NCI-H748 (cell line): ENCODE data around the gene PRTFDC1.
"Not testable (repeated sequence)": the region's sequence is repeated elsewhere in the genome, so short reads cannot be mapped to it uniquely, and the experiment has no call there.

Experiments
- DNase-seq: peaks from one replicate; lab custom pipeline; 2025; ENCODE audit not compliant: unreplicated experiment; lab: John Stamatoyannopoulos, UW

PRTFDC1 gene

DNA sequence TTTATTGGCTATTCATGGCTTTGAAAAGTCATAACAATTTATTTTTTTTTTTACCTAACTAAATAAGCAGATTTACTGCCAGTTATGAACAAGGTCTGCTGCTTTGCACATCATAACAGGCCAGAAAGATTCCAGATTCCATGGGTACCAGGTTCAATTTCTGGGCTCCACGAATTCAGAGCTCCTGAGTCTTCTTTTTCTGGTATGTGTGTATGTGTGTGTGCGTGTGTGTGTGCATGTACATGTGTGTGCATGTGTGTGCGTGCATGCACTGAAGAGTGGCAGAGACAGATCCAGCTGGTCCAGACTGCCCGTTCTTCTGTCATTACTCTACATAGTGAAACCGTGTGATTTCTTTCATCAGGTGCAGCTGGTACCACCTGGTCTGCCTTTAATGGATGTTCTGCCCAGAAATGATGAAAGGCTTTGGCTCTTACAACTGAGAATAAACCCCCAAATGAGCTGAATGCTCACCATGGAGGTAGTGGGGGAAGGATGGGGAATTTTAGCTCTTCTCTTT is 14.6 kb upstream of the PRTFDC1 start:
- no peak for DNase-seq

- no peak for DNase-seq
Measured at GRCh38 chr10:24965051-24965450, 12.6 kb upstream of the PRTFDC1 start.

DNA sequence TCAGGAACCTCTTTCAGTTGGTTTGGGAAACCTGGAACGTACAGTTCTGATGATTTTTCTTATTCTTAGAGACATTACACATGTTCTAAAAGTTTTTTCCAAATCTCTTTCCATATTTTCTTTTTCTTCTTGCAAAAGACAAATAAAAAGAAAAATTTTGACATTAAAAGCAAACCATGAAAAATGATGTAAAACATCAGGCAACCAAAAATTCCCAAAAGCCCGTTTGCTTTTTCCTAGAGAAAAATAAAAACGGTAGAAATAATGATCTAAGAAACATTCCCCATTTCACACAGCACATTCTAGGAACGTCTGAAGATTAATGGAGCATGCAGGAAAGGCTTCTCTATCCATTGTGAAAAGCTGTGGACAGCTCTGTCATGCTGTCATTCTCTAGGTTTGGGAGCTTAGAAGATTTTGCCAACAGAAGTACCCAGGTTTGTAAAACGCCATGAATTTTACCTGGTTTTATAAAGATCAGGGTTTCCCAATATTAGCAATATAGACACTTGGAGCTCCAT is 11.2 kb upstream of the PRTFDC1 start:
- DNase-seq: no peak

DNA sequence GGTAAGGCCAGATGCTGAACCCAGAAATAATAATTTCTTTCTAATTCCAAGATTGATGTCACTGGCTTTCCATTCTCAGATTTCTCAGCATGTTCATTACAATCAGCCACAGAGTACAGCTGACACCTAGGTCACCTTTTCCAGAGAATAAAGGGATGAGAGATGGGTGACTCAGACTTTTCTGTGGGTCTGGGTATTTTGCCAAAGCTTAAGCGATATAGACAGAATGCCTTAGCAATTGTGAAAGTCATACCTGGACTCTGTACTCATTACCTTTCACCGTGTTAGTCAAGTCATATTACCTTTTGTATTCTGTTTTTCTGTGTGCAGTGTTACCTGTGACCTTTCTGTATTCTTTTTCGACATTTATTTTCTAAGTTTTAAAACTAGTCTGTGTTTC is 10.6 kb upstream of the PRTFDC1 start:
- DNase-seq: no peak

GRCh38 chr10:24961582-24961981 is 9.2 kb upstream of the PRTFDC1 start:
- no peak for DNase-seq

GRCh38 chr10:24959382-24959730 is 7.0 kb upstream of the PRTFDC1 start:
- no peak for DNase-seq

DNA sequence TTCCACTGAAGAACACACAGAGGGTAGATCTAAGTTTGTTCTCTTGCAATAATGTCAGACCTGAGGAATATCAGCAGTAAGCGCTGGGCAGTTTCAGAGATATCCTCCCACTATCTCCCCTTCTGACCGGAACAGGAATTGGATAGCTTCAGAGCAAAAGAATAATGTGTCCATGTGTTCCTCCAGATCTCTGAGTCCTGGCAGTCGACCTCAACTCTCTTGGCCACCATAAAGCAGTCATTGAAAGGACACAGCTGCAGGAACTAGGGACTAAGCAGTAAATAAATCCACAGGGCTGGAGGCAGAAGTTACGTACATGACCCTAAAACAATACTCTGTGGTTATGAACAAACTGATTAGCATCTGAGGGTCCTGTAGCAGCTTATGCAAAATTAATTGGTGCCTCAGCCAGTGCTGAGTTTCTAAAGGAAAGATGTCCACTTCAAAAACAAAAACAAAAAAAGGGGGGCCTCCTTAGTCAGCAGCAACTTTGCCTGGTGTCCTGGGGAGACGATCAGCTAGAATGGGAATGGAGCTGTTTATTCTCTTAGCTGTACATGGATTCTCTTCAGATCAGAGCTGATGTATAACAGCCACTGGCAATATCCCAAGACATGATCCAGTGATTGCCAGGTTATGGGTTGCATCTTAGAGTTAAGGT is 6.4 kb upstream of the PRTFDC1 start:
- no peak for DNase-seq

DNA sequence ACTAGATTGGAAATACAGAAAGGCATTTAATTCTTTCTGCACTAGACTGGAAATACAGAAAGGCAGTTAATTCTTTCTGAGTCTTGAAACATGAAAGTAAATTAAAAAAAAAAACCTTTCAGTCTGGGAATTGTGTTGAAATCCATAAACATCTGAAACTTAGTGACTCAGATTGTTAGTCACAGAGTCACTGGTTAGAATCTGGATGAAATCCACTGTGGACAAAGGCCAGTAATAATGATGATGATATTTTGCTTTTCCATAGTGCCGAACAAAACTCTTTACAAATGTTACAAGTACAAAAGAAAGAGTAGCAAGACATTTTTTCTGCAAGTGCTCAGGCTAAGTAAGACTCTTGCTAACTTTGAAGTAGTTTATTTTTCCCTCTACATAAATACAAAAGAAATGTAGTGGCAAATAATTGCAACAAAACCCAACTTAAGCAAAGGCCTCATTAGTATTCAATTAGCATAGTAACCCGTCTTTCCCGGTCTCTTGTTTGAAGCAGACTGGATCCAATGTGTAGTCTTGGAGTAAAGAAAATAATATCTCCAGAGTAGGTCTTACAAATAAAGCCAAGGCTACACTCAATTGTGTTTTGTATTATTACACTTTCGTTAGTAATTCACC is 5.8 kb upstream of the PRTFDC1 start:
- DNase-seq: no peak

GRCh38 chr10:24957624-24958051 is 5.2 kb upstream of the PRTFDC1 start:
- not testable (repeated sequence) for DNase-seq

DNA sequence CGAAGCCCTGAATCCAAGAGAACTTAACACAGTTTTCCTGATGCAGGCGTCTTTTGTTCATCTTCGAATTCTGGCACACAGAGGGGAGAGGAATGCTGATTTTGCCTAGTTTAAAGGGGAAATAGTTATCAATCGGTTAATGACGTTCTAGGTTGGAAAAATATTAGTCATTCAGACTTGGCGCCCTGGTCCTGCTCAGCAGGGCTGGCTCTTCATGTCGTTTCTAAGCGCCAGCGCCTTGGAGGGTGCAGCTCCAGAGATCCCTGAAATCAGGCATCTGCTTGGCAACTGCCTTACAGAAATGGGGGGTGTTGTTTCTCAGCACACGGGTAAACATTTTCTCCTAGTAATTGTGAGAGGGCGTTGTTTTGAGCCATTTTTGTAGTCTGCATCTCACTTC is 1.3 kb upstream of the PRTFDC1 start:
- DNase-seq: no peak

DNA sequence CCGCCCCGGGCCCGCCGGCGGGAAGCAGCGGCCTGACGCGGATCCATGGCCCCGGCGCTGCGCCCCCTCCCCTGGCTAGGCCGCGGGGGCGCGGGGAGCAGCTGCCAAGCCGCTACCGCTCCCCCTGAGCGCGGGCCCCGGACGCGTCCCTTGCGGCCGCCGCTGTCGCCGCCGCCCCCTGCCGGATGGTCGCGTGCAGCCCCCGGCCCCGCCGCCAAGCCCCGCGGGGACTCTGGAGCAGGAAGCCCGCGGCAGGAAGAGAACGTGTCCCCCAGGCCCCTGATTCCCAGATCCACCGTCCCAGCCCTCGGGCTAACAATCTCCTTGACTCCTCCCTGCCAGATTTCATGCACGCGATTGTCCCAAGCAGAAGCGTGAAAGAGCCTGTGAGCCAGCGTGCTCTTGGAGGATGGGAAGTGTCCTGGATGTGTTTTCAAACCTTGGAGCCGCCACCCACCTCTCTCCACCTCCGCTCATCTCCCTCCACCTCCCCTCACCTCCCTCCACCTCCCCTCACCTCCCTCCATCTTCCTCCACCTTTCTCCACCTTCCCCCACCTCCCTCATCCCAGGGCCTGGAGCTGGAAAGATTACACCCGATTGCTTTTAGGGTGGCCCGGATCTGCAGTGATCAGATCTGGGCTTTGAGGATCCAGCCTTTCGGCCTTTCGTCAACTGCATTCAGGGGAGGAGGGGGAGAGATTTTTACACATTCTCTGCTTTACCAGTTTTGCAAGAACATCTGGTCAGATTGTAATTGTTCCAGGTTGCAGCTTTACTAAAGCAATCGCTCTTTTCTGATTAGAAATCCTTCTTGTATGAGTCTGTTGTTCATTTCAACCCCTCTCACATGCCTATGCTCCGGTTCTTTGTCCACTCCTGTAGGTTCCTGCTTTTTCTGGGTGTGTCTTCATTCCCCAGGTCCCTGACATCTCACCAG is 570 bp upstream of the PRTFDC1 start:
- DNase-seq: peak; percentile 72

GRCh38 chr10:24951201-24952142 is 934 bp downstream of the PRTFDC1 start:
- peak; percentile 72 for DNase-seq

GRCh38 chr10:24950439-24950838 is 2.0 kb downstream of the PRTFDC1 start:
- no peak for DNase-seq

DNA sequence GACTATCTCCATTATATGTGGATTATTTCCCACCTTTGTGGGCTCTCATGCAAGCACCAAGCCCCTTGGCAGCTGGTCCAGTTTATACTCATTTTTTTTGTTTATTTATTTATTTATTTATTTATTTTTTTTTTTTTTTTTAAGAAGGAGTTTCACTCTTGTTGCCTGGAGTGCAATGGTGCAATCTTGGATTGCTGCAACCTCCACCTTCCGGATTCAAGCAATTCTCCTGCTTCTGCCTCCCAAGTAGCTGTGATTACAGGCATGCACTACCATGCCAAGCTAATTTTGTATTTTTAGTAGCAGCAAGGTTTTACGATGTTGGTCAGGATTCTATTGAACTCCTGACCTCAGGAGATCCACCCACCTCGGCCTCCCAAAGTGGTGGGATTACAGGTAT is 2.8 kb downstream of the PRTFDC1 start:
- no peak for DNase-seq

DNA sequence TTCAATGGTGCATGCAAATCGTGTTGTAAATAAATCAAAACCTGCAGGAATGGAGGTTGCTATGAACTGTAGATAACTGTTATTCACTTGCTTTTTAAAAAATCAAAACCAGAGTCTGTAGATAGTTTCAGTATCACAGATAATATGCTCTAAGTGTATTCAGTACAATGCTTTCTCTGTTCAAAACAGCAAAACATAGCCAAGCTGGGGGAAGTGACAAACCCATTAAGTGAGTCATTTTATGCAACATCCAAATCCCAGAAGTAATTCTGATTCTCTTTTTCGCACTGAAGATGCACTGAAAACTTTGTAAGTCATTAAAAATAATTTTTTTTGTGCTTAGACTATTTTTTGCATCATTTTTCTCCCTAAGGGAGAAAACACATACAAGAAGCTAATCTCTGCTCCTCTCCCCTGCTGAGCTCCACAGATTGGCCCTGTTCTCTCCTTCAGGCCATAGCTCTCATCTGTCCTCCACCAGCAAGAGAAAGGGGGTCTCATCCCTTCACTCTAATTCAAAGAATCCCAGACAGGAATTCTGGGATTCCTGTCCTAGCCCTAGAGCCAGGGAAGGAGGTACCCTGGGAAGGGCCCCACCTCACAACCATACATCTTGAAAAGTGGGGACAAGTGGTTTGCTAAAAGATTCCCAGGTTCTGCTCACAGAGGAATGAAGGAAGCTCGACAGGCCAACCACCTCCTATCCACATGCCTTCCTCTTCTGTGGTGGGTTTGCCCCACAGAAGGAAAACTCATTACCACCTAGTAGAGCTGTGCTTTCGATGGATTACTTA is 4.9 kb downstream of the PRTFDC1 start:
- DNase-seq: no peak

- no peak for DNase-seq
Measured at GRCh38 chr10:24944512-24945255, 7.7 kb downstream of the PRTFDC1 start.

- no peak for DNase-seq
Measured at GRCh38 chr10:24938525-24938924, 13.9 kb downstream of the PRTFDC1 start.

- DNase-seq: no peak
Measured at GRCh38 chr10:24938076-24938475, 14.3 kb downstream of the PRTFDC1 start.
